Mesothelial cell of epicardium (in vitro differentiated cells): ENCODE data around the gene CSNK2B. TPM values are rescaled to one million over a fixed set of nuclear protein-coding genes. Genes with fewer than 3 reads are reported as not detected.

Experiments
- DNase-seq, 2 experiments: peaks; one replicate each; pipeline ENCODE4 v3.0.0; 2021; ENCODE audit warnings: low spot score in 2 of 2; ENCODE audit not compliant: unreplicated experiment in 2 of 2
- H3K27ac Mint-ChIP-seq: 2 replicates; pipeline ENCODE4 v1.8.0; 2021; ENCODE audit warnings: mixed read lengths
- H3K27me3 Mint-ChIP-seq: 2 replicates; pipeline ENCODE4 v1.8.0; 2021; ENCODE audit warnings: low read depth, mixed read lengths
- H3K36me3 Mint-ChIP-seq: 2 replicates; pipeline ENCODE4 v1.8.0; 2021; ENCODE audit warnings: mixed read lengths
- H3K4me1 Mint-ChIP-seq: 2 replicates; pipeline ENCODE4 v1.8.0; 2021; ENCODE audit warnings: mixed read lengths
- H3K4me3 Mint-ChIP-seq: 2 replicates; pipeline ENCODE4 v1.8.0; 2021; ENCODE audit warnings: mild to moderate bottlenecking, moderate library complexity, mixed read lengths
- H3K9me3 Mint-ChIP-seq: 2 replicates; pipeline ENCODE4 v1.8.0; 2021; ENCODE audit warnings: mixed read lengths
- total RNA-seq: library from RNA; stranded (reverse); gene quantifications from 3 replicates; pipeline ENCODE4 v1.2.1, GENCODE V29; 2021
- TF ChIP-seq, protein P1 (sequence below): fragments of 200-600 bp; sonication (generic); IDR thresholded peaks from one replicate; pipeline ENCODE4 v1.5.0; 2021; ENCODE audit warnings: antibody characterized with exemption; ENCODE audit not compliant: unreplicated experiment

Gene CSNK2B
- total RNA-seq, 1 donor from 2014 or later: 157 TPM

DNA sequence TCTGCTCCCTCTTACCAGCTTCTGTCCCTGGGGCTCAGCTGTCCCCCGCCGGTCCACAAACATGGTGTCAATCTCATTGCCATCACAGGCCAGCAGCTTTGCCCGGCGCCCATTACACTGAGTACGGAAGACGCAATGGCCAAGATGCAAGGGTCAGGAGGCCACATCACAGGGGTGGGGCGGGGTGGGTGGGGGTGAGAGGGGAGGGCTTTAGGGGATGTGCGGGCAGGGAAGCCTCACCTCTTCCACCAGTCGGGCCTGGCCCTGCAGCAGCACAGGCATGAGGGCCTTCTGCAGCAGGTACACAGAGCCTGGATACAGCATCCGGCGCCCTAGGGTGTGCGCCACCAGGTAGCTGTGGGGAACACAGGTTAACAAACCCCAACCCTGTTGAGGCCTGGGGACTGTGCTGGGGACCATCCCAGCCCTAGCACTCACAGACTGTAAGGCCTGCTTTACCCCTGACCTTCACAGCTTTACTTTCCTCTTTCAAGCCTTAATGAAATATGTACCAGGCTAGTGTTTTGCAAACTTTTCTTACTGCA is 25.8 kb downstream of the CSNK2B start:
- DNase-seq: no peak
- no peak overlapping the region for H3K4me3 Mint-ChIP-seq
- peaks cover 8% of the 10 kb centered on the region for H3K4me1 Mint-ChIP-seq
- peaks cover 28% of the 10 kb centered on the region for H3K36me3 Mint-ChIP-seq
- H3K27me3 Mint-ChIP-seq: no peaks in the 10 kb centered on the region
- no peak overlapping the region for H3K27ac Mint-ChIP-seq
- H3K9me3 Mint-ChIP-seq: no peaks in the 10 kb centered on the region
- TF ChIP-seq, protein P1, sequence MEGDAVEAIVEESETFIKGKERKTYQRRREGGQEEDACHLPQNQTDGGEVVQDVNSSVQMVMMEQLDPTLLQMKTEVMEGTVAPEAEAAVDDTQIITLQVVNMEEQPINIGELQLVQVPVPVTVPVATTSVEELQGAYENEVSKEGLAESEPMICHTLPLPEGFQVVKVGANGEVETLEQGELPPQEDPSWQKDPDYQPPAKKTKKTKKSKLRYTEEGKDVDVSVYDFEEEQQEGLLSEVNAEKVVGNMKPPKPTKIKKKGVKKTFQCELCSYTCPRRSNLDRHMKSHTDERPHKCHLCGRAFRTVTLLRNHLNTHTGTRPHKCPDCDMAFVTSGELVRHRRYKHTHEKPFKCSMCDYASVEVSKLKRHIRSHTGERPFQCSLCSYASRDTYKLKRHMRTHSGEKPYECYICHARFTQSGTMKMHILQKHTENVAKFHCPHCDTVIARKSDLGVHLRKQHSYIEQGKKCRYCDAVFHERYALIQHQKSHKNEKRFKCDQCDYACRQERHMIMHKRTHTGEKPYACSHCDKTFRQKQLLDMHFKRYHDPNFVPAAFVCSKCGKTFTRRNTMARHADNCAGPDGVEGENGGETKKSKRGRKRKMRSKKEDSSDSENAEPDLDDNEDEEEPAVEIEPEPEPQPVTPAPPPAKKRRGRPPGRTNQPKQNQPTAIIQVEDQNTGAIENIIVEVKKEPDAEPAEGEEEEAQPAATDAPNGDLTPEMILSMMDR: no peak

DNA sequence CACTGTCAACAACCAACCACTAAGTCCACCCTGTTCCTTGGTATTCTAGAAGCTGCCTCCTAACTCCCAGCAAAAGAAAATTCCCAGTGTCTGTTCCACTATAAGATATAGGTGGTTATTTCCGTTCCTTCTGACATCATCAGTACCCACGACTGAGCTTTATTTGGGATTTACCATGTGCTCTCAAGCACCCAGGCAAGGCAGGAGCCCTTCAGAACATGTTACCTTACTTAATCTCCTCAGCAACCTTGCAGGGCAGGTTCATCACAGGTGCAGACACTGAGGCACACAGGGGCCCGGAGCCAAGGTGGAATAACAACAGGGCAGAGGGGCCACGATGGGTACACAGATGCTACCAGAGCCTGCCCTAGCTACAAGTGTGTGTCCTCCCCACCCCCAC is 26.5 kb downstream of the CSNK2B start:
- Mint-ChIP-seq H3K9me3 (no peaks in the 10 kb centered on the region), H3K4me3 (no peak overlapping the region), H3K4me1 (peaks cover 11% of the 10 kb centered on the region), H3K27ac (no peak overlapping the region), H3K27me3 (no peaks in the 10 kb centered on the region), H3K36me3 (peaks cover 29% of the 10 kb centered on the region)
- no peak for DNase-seq
- TF ChIP-seq, protein P1: no peak

DNA sequence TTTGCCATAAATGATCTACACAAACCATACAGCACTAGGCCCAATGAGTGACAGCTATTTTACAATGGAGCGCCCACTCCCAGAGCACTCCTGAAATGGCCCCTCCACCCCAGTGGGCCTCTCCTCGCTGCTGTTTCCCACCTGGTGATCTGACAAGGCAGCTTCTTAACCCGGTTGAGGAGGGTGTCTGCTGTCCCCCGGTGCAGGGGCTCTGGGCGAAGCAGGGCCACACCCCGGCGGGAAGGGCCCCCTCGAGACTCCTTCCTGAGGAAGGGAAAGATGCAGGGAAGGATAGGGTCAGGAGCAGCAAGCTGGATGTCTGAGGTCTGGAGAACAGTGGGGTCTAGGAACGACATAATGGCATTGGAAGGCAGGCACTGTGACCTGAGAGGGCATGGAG is 27.0 kb downstream of the CSNK2B start:
- no peaks in the 10 kb centered on the region for H3K27me3 Mint-ChIP-seq
- no peak overlapping the region for H3K27ac Mint-ChIP-seq
- H3K4me1 Mint-ChIP-seq: peaks cover 15% of the 10 kb centered on the region
- no peak overlapping the region for H3K4me3 Mint-ChIP-seq
- H3K9me3 Mint-ChIP-seq: no peaks in the 10 kb centered on the region
- TF ChIP-seq, protein P1: no peak
- DNase-seq: no peak
- H3K36me3 Mint-ChIP-seq: peaks cover 24% of the 10 kb centered on the region

DNA sequence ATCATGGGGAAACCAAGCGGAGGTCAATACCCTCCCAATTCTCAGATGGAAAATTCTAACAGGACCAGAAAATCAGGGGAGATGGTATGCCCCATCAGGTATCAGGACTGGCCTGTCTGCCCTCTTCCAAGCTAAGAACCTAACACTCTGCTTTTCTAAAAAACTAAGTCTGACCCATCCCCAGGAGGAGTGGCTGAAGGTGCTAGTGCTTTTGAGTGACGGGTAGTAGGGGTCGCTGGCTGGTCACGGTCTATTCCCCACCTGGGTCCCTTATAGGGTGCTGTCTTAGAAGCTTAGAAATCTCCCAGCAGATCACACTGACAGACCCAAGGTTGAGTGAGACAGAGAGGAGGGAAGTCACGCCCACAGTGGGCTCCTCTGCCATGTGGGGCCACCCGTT is 27.7 kb downstream of the CSNK2B start:
- DNase-seq: no peak
- Mint-ChIP-seq H3K4me3 (no peak overlapping the region), H3K36me3 (peaks cover 24% of the 10 kb centered on the region), H3K4me1 (peaks cover 15% of the 10 kb centered on the region), H3K27me3 (no peaks in the 10 kb centered on the region), H3K27ac (no peak overlapping the region), H3K9me3 (no peaks in the 10 kb centered on the region)
- TF ChIP-seq, protein P1: no peak

DNA sequence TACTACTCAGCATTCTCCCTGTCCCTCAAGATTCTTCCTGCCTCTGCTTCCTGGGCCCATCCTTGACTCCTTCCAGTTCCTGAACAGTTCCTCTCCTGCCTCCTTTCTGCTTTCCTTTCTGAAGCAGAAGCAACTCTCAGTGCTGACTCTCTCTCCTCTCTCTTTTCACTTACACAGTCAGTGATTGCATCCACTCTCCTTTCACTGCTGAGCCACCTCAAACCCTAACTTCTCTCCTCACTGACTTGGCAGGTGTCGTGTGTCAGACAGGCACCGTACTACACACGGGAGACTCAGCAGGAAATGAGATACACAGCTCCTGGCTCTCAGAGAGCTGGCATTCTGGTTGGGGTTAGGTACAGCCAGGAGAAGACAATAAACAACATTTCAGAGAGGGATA is 31.7 kb downstream of the CSNK2B start:
- Mint-ChIP-seq H3K4me1 (peaks cover 25% of the 10 kb centered on the region), H3K9me3 (no peaks in the 10 kb centered on the region), H3K4me3 (no peak overlapping the region), H3K27me3 (no peaks in the 10 kb centered on the region), H3K36me3 (peaks cover 14% of the 10 kb centered on the region), H3K27ac (peak overlapping the region; percentile 36)
- TF ChIP-seq, protein P1: no peak
- DNase-seq: no peak

DNA sequence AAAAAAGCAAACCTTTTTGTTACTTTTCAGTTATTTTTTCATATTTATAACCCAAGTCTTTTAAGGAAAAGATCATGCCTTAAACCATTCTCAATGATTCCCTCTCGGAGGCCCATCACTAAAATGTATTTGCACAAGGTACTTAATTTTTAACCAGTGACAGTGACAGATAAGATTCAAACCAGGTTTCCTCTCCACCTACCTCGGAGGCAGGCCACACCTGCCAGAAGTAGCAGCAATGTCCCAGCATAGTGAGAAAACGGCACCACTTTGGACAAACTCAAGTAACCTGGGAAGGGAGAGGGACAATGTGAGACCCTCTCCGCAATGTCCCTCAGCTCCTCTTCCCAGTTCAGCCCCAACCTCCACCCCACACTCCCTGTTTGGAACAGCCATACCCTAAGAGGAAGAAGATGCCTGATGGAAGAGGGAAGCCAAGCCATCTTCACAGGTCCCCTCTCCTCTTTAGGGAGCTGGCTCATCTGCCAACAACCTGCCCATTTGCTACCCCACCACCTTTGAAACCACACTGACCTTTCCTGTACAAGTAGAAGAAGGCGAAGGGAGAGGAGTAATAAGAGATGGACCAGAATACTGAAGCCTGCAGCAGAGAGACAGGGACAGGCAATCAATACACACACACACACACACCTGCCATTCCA is 35.0 kb downstream of the CSNK2B start:
- Mint-ChIP-seq H3K4me3 (peak overlapping the region; percentile 97), H3K27me3 (no peaks in the 10 kb centered on the region), H3K4me1 (peaks cover 28% of the 10 kb centered on the region), H3K9me3 (no peaks in the 10 kb centered on the region), H3K36me3 (peaks cover 6% of the 10 kb centered on the region), H3K27ac (peak overlapping the region; percentile 19)
- TF ChIP-seq, protein P1: no peak
- DNase-seq: no peak
